ENCODE data around the gene MCRS1. TPM values are rescaled to one million over a fixed set of nuclear protein-coding genes. Genes with fewer than 3 reads are reported as not detected.

The MCRS1 gene
- total and polyA plus RNA-seq, 2 experiments from 2014 or later: 105 to 139 TPM

GRCh38 chr12:49519574-49519936 is 48.4 kb downstream of the MCRS1 start:
- Histone ChIP-seq H2AFZ (no peak overlapping the region), H3F3A (replicated peaks; ENCODE audit: low read depth) (no peaks in the 10 kb centered on the region), H3K9me2 (ENCODE audit: insufficient read depth) (no peaks in the 10 kb centered on the region), H3K4me1 (ENCODE audit: insufficient read depth) (no peaks in the 10 kb centered on the region), H3K4me2 (no peak overlapping the region), H3K79me2 (replicated peaks; ENCODE audit: insufficient read depth) (no peaks in the 10 kb centered on the region), H3K27ac (ENCODE audit: low read depth) (no peak overlapping the region), H3K4me3 (no peak overlapping the region), H4K20me1 (replicated peaks; ENCODE audit: insufficient read depth) (no peaks in the 10 kb centered on the region; the same call in 1 of the 2 replicates), H3K36me3 (ENCODE audit: insufficient read depth) (no peaks in the 10 kb centered on the region), H3K27me3 (ENCODE audit: insufficient read depth) (no peaks in the 10 kb centered on the region)
- no peaks in the 10 kb centered on the region for H3K4me1 Mint-ChIP-seq
- no peak overlapping the region for H3K27ac Mint-ChIP-seq
- peaks cover 6% of the 10 kb centered on the region for H3K36me3 Mint-ChIP-seq (ENCODE audit: low read depth)
- H3K4me3 Mint-ChIP-seq: no peak overlapping the region
- no peaks in the 10 kb centered on the region for H3K27me3 Mint-ChIP-seq (ENCODE audit: insufficient read depth, low read depth, poor library complexity)
- DNase-seq (ENCODE audit: low spot score): no peak
- H3K9me3 Mint-ChIP-seq: no peaks in the 10 kb centered on the region
- ATAC-seq: no peak
- TF ChIP-seq EZH2 (IDR thresholded peaks at IDR 0.05; ENCODE audit: low read depth, unreplicated experiment) (no peak), NANOG (IDR thresholded peaks at IDR 0.05; ENCODE audit: borderline replicate concordance) (no peak), ZNF462 (CRISPR knock-in tag; IDR thresholded peaks at IDR 0.05) (no peak), JUNB (IDR thresholded peaks at IDR 0.05; ENCODE audit: unreplicated experiment) (no peak), EZH2phosphoT487 (IDR thresholded peaks at IDR 0.05; ENCODE audit: unreplicated experiment) (no peak), CREB1 (CRISPR knock-in tag; IDR thresholded peaks at IDR 0.05; ENCODE audit: low read depth) (no peak), ZNF331 (CRISPR knock-in tag; IDR thresholded peaks at IDR 0.05; ENCODE audit: low read depth) (no peak)
